Natural killer cell treated with Interleukin-12 subunit alpha and Interleukin-12 subunit beta and Interleukin-15 and Interleukin-18, amount 100 ng/mL, for 72 hours (primary cell): ENCODE results near the gene PDGFC. TPM values are rescaled to one million over a fixed set of nuclear protein-coding genes. Genes with fewer than 3 reads are reported as not detected.
A peak's percentile ranks its signal among the peaks of the same experiment; 100 is the strongest.

ENCODE experiments used
- ATAC-seq, 2 donors: fragments of 150-1000 bp; cut with Tn5 transposase in 1 of 2; sonication (Bioruptor Pico), chemical (Tn5 transposase) in 1 of 2; 2 replicates each; pipeline ENCODE4 v1.10.0; 2021
- DNase-seq: peaks from one replicate; pipeline ENCODE4 v3.0.0; 2022; ENCODE audit warnings: low spot score
- H3K27ac Mint-ChIP-seq, 2 donors: 1 replicate in 1 of 2; 2 replicates in 1 of 2; pipeline ENCODE4 v1.8.0; 2022; ENCODE audit warnings: mixed read lengths in 2 of 2, mild to moderate bottlenecking in 1 of 2, moderate library complexity in 1 of 2
- H3K27me3 Mint-ChIP-seq, 2 donors: 1 replicate in 1 of 2; 2 replicates in 1 of 2; pipeline ENCODE4 v1.8.0; 2022; ENCODE audit warnings: mixed read lengths in 2 of 2
- H3K36me3 Mint-ChIP-seq: one replicate; pipeline ENCODE4 v1.8.0; 2022; ENCODE audit warnings: mixed read lengths
- H3K4me1 Mint-ChIP-seq, 2 donors: 1 replicate in 1 of 2; 2 replicates in 1 of 2; pipeline ENCODE4 v1.8.0; 2022; ENCODE audit warnings: low read depth in 2 of 2, mixed read lengths in 2 of 2, mild to moderate bottlenecking in 1 of 2
- H3K4me3 Mint-ChIP-seq: one replicate; pipeline ENCODE4 v1.8.0; 2022; ENCODE audit warnings: mixed read lengths
- H3K9me3 Mint-ChIP-seq: 2 replicates; pipeline ENCODE4 v1.8.0; 2022; ENCODE audit warnings: mixed read lengths
- total RNA-seq, 2 donors: library from RNA; stranded (reverse); gene quantifications; one replicate each; pipeline ENCODE4 v1.2.3, GENCODE V29; 2022

PDGFC gene, protein sequence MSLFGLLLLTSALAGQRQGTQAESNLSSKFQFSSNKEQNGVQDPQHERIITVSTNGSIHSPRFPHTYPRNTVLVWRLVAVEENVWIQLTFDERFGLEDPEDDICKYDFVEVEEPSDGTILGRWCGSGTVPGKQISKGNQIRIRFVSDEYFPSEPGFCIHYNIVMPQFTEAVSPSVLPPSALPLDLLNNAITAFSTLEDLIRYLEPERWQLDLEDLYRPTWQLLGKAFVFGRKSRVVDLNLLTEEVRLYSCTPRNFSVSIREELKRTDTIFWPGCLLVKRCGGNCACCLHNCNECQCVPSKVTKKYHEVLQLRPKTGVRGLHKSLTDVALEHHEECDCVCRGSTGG
- total RNA-seq, result not detected

GRCh38 chr4:156971676-156972378 lies at the start of gene PDGFC:
Gene PDGFC (minus strand): TSS chr4:156971799. CDS start chr4:156970903, 896 bp downstream.
- ATAC-seq (peak; percentile 55 to 62), DNase-seq (no peak)
- Mint-ChIP-seq H3K4me3 (peak within 1 kb of the TSS; percentile 50), H3K9me3 (peaks cover 3% of the 10 kb centered on the region), H3K27ac (no peak within 1 kb of the TSS), H3K36me3 (peaks cover 6% of the 10 kb centered on the region), H3K27me3 (peaks cover 20 to 23% of the 10 kb centered on the region in 2 donors), H3K4me1 (peaks cover 0 to 7% of the 10 kb centered on the region in 2 donors)

DNA sequence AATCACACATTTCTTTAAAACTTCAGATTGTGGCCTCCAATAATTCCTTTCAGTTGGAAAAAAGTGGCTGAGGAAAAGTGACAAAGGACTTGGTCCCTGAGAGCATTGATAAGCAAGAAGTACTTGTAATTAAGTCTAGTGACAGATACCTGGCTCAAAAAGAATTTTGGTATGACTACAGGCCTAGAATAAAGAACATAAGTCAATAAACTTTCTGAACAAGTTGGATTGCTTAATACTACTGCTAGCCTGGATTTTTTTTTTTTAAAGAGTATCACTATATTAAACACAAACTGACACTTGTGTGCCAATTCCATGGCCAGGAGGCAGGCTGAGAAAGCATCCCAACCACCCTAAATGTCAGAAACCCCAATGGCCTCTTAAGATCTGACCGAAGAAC lies 49.3 kb upstream of the PDGFC start:
- DNase-seq, result no peak
- Mint-ChIP-seq H3K36me3 (peaks cover 4% of the 10 kb centered on the region), H3K9me3 (peaks cover 13% of the 10 kb centered on the region), H3K4me3 (no peak overlapping the region), H3K27me3 (no peaks in the 10 kb centered on the region), H3K27ac (no peak overlapping the region), H3K4me1 (no peaks in the 10 kb centered on the region)
- no peak for ATAC-seq

DNA sequence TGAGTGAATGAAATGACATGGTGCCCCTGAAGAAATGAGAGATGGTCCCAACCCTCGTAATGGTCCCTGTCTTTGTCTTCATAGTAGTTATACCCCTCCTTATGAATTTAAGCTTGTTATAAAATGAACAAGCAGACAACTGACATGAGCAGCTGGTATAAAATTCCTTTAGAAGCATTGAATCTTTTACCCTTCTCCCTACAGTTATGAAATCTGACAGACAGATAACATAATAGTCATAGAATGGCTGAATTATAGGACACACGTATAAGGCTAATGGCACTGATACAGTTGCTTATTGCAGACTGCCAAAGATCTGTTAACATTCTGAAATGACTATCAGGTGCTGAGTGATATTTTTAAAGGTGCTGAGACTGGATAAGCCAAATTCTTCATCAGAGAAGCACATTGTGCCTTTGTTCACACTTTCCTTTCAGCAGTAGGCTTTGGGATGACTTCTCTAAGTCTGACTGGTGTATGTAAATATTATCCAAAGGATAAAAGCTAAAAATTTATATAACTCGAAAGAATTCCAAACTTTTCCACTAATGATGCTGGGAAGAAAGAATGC lies 47.4 kb upstream of the PDGFC start:
- Mint-ChIP-seq H3K4me3 (no peak overlapping the region), H3K27me3 (no peaks in the 10 kb centered on the region), H3K4me1 (no peaks in the 10 kb centered on the region), H3K36me3 (peaks cover 4% of the 10 kb centered on the region), H3K27ac (no peak overlapping the region), H3K9me3 (peaks cover 11% of the 10 kb centered on the region)
- DNase-seq, result no peak
- no peak for ATAC-seq

- no peak overlapping the region for H3K27ac Mint-ChIP-seq
- DNase-seq (no peak), ATAC-seq (no peak)
- no peaks in the 10 kb centered on the region for H3K4me1 Mint-ChIP-seq
- H3K27me3 Mint-ChIP-seq, result no peaks in the 10 kb centered on the region
- peaks cover 6% of the 10 kb centered on the region for H3K9me3 Mint-ChIP-seq
- no peak overlapping the region for H3K4me3 Mint-ChIP-seq
- H3K36me3 Mint-ChIP-seq, result no peaks in the 10 kb centered on the region
These were observed 43.3 kb upstream of the PDGFC start for GRCh38 chr4:157014621-157015591.

- Mint-ChIP-seq H3K36me3 (no peaks in the 10 kb centered on the region), H3K4me3 (no peak overlapping the region), H3K27ac (no peak overlapping the region), H3K27me3 (no peaks in the 10 kb centered on the region), H3K9me3 (peaks cover 6% of the 10 kb centered on the region), H3K4me1 (no peaks in the 10 kb centered on the region)
- ATAC-seq, result no peak
- DNase-seq, result no peak
These were observed 42.1 kb upstream of the PDGFC start for GRCh38 chr4:157013656-157014055.

DNA sequence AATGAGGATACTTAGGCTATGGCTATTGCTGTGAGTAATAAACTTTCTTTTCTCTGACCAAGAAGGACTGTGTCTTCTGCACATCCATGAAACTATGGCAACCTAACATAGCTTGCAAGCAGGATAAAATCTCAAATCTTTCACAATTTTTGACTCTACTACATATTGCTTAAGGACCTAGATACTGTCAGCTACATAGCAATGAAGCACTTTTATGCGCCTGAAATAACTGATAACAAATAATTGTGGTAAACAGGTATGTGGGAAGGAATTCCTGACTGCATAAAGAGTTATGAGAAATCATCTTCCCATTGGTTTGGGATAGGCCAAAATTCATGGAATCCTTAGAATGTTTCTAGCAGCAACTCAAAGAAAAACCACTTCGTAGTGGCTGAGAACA lies 41.2 kb upstream of the PDGFC start:
- H3K27ac Mint-ChIP-seq, result no peak overlapping the region
- no peaks in the 10 kb centered on the region for H3K27me3 Mint-ChIP-seq
- no peaks in the 10 kb centered on the region for H3K4me1 Mint-ChIP-seq
- peaks cover 9% of the 10 kb centered on the region for H3K9me3 Mint-ChIP-seq
- DNase-seq, result no peak
- no peaks in the 10 kb centered on the region for H3K36me3 Mint-ChIP-seq
- no peak overlapping the region for H3K4me3 Mint-ChIP-seq
- ATAC-seq, result no peak

- no peak overlapping the region for H3K27ac Mint-ChIP-seq
- no peaks in the 10 kb centered on the region for H3K36me3 Mint-ChIP-seq
- no peak overlapping the region for H3K4me3 Mint-ChIP-seq
- no peaks in the 10 kb centered on the region for H3K27me3 Mint-ChIP-seq
- H3K9me3 Mint-ChIP-seq, result peaks cover 9% of the 10 kb centered on the region
- DNase-seq (no peak), ATAC-seq (no peak)
- no peaks in the 10 kb centered on the region for H3K4me1 Mint-ChIP-seq
These were observed 40.7 kb upstream of the PDGFC start for GRCh38 chr4:157012296-157012695.

GRCh38 chr4:157010630-157011029 lies 39.0 kb upstream of the PDGFC start:
- DNase-seq, result no peak
- H3K9me3 Mint-ChIP-seq, result peaks cover 6% of the 10 kb centered on the region

DNA sequence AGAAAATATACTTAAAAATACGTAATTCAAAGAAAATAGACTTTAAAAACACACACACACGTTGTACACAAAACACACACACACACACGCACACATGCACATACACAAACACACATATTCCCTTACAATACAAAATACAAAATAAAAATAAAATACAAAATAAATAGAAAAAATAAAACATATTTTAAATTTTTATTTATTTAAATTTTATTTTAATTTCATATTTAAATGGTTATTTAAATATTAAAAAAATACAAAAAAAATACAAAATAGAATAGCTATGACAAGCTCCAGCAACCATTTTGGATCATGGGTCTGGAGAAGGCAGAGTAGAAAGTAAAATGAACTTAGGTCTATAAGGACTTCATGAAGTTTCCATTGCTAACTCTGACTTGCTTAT lies 34.2 kb upstream of the PDGFC start:
- Mint-ChIP-seq H3K4me3 (no peak overlapping the region), H3K36me3 (no peaks in the 10 kb centered on the region), H3K27me3 (no peaks in the 10 kb centered on the region), H3K4me1 (no peaks in the 10 kb centered on the region), H3K9me3 (peaks cover 16% of the 10 kb centered on the region), H3K27ac (no peak overlapping the region)
- no peak for ATAC-seq
- DNase-seq, result no peak

More at GRCh38 chr4:157010630-157011029, 39.0 kb upstream of the PDGFC start:
- Mint-ChIP-seq H3K4me3 (no peak overlapping the region), H3K27me3 (no peaks in the 10 kb centered on the region), H3K36me3 (no peaks in the 10 kb centered on the region), H3K4me1 (no peaks in the 10 kb centered on the region), H3K27ac (no peak overlapping the region)
- no peak for ATAC-seq

GRCh38 chr4:157005193-157005592 lies 33.6 kb upstream of the PDGFC start:
- DNase-seq, result no peak
- Mint-ChIP-seq H3K27me3 (no peaks in the 10 kb centered on the region), H3K27ac (no peak overlapping the region), H3K4me3 (no peak overlapping the region), H3K9me3 (peaks cover 16% of the 10 kb centered on the region), H3K36me3 (no peaks in the 10 kb centered on the region), H3K4me1 (no peaks in the 10 kb centered on the region)
- no peak for ATAC-seq

DNA sequence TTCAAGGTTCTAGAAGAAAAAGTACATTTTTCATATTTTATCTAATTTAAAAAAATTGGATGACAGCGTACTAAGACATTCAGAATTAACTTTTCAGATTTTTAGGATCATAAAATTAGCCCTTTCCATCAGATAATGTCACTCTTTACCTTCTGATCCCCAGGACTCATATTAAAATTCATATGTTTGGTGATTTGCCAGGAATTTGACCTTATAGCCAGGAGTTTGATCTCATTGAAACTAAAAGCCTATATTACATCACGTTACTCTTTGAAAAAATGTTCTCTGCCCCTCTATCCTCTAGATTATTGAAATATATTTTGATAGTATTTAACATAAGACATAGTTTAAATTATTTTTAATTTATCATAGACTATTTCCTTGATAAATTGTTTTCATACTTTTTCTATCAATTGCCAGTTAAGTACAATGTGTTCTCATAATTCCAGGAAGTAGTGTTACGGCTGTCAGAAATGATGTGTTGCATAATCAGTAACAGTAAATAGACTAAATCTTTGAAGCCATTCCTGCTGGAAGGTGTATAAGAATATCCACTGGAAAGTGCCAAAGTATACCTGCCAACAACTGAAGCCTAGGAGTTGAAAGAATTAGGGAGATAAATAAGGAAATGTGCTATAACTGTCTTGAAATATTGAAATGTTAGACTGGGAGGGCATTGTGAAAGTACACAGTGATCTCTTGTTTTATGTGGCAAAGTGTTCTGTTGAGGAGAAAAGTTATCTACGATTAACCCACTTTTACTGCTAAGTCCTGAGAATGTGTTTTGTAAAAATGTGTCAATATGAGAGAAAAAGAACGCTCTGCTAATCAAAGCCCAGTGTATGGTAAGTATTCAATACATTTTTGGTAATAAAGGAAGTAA lies 32.9 kb upstream of the PDGFC start:
- H3K27me3 Mint-ChIP-seq, result no peaks in the 10 kb centered on the region
- peaks cover 16% of the 10 kb centered on the region for H3K9me3 Mint-ChIP-seq
- no peak for DNase-seq
- no peaks in the 10 kb centered on the region for H3K36me3 Mint-ChIP-seq
- H3K4me1 Mint-ChIP-seq, result no peaks in the 10 kb centered on the region
- H3K4me3 Mint-ChIP-seq, result no peak overlapping the region
- H3K27ac Mint-ChIP-seq, result no peak overlapping the region
- no peak for ATAC-seq

DNA sequence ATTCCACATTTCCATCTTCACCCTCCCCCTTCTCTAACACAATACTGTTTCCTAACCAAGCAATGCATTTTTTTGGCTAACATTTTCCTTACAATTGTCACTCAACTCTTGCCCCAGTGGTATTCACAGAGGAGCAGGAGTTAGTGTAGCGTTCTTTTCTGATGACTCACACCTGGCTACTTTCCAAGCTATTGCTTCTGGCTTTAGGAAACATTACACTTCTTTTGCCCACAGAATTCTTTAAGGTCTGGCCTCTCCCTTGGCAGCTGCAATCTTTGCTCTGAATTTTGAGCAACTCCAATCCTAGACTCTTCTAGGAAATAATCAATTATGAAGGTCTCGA lies 27.5 kb upstream of the PDGFC start:
- Mint-ChIP-seq H3K4me3 (no peak overlapping the region), H3K9me3 (peaks cover 15% of the 10 kb centered on the region), H3K4me1 (no peaks in the 10 kb centered on the region), H3K27ac (no peak overlapping the region), H3K36me3 (peaks cover 8% of the 10 kb centered on the region), H3K27me3 (no peaks in the 10 kb centered on the region)
- ATAC-seq, result no peak
- no peak for DNase-seq
